A673 (cell line): ENCODE data around the gene C1orf21.

Experiments used
- EZH2 ChIP-seq: fragments of 200-600 bp; sonication (generic); IDR thresholded peaks from 2 replicates; pipeline ENCODE4 v1.6.1; 2017; ENCODE audit warnings: borderline replicate concordance, low read depth, mild to moderate bottlenecking, mixed read lengths, antibody characterized with exemption, low read length; ENCODE audit not compliant: poor library complexity, severe bottlenecking
- TF ChIP-seq, protein P1 (sequence below): fragments of 300-800, 200-600 bp; sonication (generic); conservative IDR thresholded peaks from 2 replicates; pipeline ENCODE4 v1.5.1; 2017; ENCODE audit warnings: low read depth, mild to moderate bottlenecking, antibody characterized with exemption, low read length, moderate library complexity, mixed read lengths

DNA sequence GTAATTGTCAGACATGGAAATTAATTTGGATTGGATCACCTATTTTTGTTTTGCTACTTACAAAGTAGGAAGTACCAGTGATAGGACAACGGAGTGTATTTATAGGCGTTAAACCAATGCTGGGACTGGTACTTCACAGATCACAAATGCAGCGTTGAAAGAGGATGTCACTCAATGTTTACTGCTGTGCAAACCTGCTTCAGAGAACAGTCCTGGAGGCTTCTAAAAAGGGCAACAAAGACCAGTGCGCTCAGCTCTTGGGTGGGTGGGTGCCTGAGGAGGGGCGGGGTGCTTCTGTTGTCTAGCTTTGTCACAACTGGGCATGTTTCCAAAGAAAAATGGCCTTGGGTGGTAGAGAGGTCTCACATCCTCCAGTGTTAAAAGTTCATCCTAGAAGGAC is 2.1 kb downstream of the C1orf21 start:
- TF ChIP-seq, protein P1, sequence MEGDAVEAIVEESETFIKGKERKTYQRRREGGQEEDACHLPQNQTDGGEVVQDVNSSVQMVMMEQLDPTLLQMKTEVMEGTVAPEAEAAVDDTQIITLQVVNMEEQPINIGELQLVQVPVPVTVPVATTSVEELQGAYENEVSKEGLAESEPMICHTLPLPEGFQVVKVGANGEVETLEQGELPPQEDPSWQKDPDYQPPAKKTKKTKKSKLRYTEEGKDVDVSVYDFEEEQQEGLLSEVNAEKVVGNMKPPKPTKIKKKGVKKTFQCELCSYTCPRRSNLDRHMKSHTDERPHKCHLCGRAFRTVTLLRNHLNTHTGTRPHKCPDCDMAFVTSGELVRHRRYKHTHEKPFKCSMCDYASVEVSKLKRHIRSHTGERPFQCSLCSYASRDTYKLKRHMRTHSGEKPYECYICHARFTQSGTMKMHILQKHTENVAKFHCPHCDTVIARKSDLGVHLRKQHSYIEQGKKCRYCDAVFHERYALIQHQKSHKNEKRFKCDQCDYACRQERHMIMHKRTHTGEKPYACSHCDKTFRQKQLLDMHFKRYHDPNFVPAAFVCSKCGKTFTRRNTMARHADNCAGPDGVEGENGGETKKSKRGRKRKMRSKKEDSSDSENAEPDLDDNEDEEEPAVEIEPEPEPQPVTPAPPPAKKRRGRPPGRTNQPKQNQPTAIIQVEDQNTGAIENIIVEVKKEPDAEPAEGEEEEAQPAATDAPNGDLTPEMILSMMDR, result no peak
- no peak for TF ChIP-seq EZH2
